B cell (primary cell): Measurements from ENCODE around the gene TNNI3. TPM values are rescaled to one million over a fixed set of nuclear protein-coding genes. Genes with fewer than 3 reads are reported as not detected.
"Not testable (repeated sequence)": the region's sequence is repeated elsewhere in the genome, so short reads cannot be mapped to it uniquely, and the experiment has no call there.

ENCODE experiments used
- ATAC-seq: fragments of 200-7000 bp; cut with Tn5 transposase; one replicate; pipeline ENCODE4 v1.10.0; 2021; ENCODE audit warnings: low read depth, mild to moderate bottlenecking, moderate number of reproducible peaks, moderate library complexity
- CTCF ChIA-PET: fragments of 350-600 bp; sonication (Branson Sonifier 250); formaldehyde crosslinking; loops from one replicate; lab custom pipeline; 2021; ENCODE audit warnings: antibody characterized with exemption, inconsistent platforms; lab: Charles Lee
- POLR2A ChIA-PET: fragments of 350-600 bp; sonication (Branson Sonifier 250); formaldehyde crosslinking; loops from one replicate; lab custom pipeline; 2021; ENCODE audit warnings: antibody characterized with exemption; lab: Charles Lee
- DNase-seq: peaks from one replicate; pipeline ENCODE4 v3.0.0; 2013
- H2AFZ ChIP-seq: 2 replicates; pipeline ENCODE4 v1.6.1; 2012; ENCODE audit warnings: mild to moderate bottlenecking, low read depth, low read length; ENCODE audit not compliant: insufficient read depth, poor library complexity, severe bottlenecking
- H3K27ac ChIP-seq, 2 donors: 1 replicate in 1 of 2; 2 replicates in 1 of 2; pipeline ENCODE4 v1.5.1; 2012 to 2013; ENCODE audit warnings: low read length in 2 of 2, mild to moderate bottlenecking in 2 of 2, moderate library complexity in 1 of 2
- H3K27me3 ChIP-seq, 4 experiments: fragments of 200-600 bp in 1 of 4; sonication (generic) in 1 of 4; replicated peaks in 1 of 4; 1 replicate in 2 of 4; 2 replicates in 2 of 4; pipeline versions ENCODE4 v1.6.1 to v1.7.0; 2013 to 2016; ENCODE audit warnings: low read length in 3 of 4, mild to moderate bottlenecking in 2 of 4, mixed read lengths in 1 of 4, moderate library complexity in 1 of 4; ENCODE audit not compliant: insufficient read depth in 4 of 4, control insufficient read depth in 3 of 4; ENCODE audit errors: control extremely low read depth in 1 of 4
- H3K36me3 ChIP-seq, 2 experiments: replicated peaks in 1 of 2; 1 replicate in 1 of 2; 2 replicates in 1 of 2; pipeline versions ENCODE4 v1.6.1 to v1.7.1; 2013; ENCODE audit warnings: low read length in 1 of 2; ENCODE audit not compliant: insufficient read depth in 2 of 2, control insufficient read depth in 1 of 2; ENCODE audit errors: control extremely low read depth in 1 of 2, extremely low read depth in 1 of 2
- H3K4me1 ChIP-seq, 2 donors: fragments of 200-600 bp in 1 of 2; sonication (generic) in 1 of 2; 1 replicate in 1 of 2; 2 replicates in 1 of 2; pipeline versions ENCODE4 v1.5.1 to v1.6.1; 2013 to 2017; ENCODE audit warnings: low read length in 2 of 2; ENCODE audit not compliant: control insufficient read depth in 2 of 2, insufficient read depth in 2 of 2
- H3K4me2 ChIP-seq: replicated peaks from 2 replicates; pipeline ENCODE3; 2012; ENCODE audit warnings: mild to moderate bottlenecking, low read depth, low read length; ENCODE audit not compliant: poor library complexity, severe bottlenecking
- H3K4me3 ChIP-seq, 5 experiments: fragments of 200-600 bp in 1 of 5; sonication (generic) in 1 of 5; 1 replicate in 3 of 5; 2 replicates in 2 of 5; pipeline versions ENCODE4 v1.5.1 to v1.7.0; 2011 to 2016; ENCODE audit warnings: low read length in 4 of 5, mild to moderate bottlenecking in 4 of 5, low read depth in 2 of 5, control low read depth in 1 of 5, moderate library complexity in 1 of 5; ENCODE audit not compliant: insufficient read depth in 1 of 5; ENCODE audit errors: control extremely low read depth in 1 of 5, extremely low read depth in 1 of 5
- H3K79me2 ChIP-seq: fragments of 200-600 bp; sonication (generic); one replicate; pipeline ENCODE4 v1.6.0; 2016; ENCODE audit warnings: low read length; ENCODE audit not compliant: control insufficient read depth, insufficient read depth
- H3K9ac ChIP-seq: fragments of 200-600 bp; sonication (generic); 2 replicates; pipeline ENCODE4 v1.6.1; 2017; ENCODE audit warnings: mild to moderate bottlenecking, low read length, moderate library complexity
- H3K9me3 ChIP-seq, 3 donors: one replicate each; pipeline versions ENCODE4 v1.6.1 to v1.7.1; 2013; ENCODE audit warnings: low read length in 2 of 3; ENCODE audit not compliant: control insufficient read depth in 2 of 3, insufficient read depth in 1 of 3; ENCODE audit errors: control extremely low read depth in 1 of 3
- H4K20me1 ChIP-seq: 2 replicates; pipeline ENCODE4 v1.6.0; 2012; ENCODE audit warnings: mild to moderate bottlenecking, low read length; ENCODE audit not compliant: insufficient read depth, control insufficient read depth, poor library complexity, severe bottlenecking
- H3K27ac Mint-ChIP-seq: one replicate; pipeline ENCODE4 v1.8.0; 2021; ENCODE audit warnings: mixed read lengths
- H3K27me3 Mint-ChIP-seq: one replicate; pipeline ENCODE4 v1.8.0; 2021; ENCODE audit warnings: mixed read lengths
- H3K4me1 Mint-ChIP-seq: one replicate; pipeline ENCODE4 v1.8.0; 2021; ENCODE audit warnings: mixed read lengths
- H3K4me3 Mint-ChIP-seq: one replicate; pipeline ENCODE4 v1.8.0; 2021; ENCODE audit warnings: mixed read lengths
- H3K9me3 Mint-ChIP-seq: one replicate; pipeline ENCODE4 v1.8.0; 2022; ENCODE audit warnings: mixed read lengths; ENCODE audit not compliant: insufficient read depth
- CTCF ChIP-seq: fragments of 200-600 bp; IDR thresholded peaks from one replicate; pipeline ENCODE4 v1.8.0; 2022; ENCODE audit warnings: antibody characterized with exemption, mild to moderate bottlenecking
- EZH2 ChIP-seq: IDR thresholded peaks from 2 replicates; pipeline ENCODE4 v1.6.1; 2012; ENCODE audit warnings: borderline replicate concordance, low read depth, mild to moderate bottlenecking, moderate library complexity, low read length; ENCODE audit not compliant: insufficient read depth, poor library complexity, severe bottlenecking
- WGBS: methylation state at CpG from one replicate; pipeline ENCODE4 v1.1.5; 2013; ENCODE audit warnings: missing lambda C conversion rate; ENCODE audit not compliant: insufficient coverage; 5-methylcytosine and 5-hydroxymethylcytosine counted together
- intact Hi-C: fragments of 100-400 bp; cut with micrococcal nuclease; formaldehyde crosslinking; loops from one replicate; pipeline ENCODE4 v1.10.0; 2022
- polyA plus RNA-seq: library from polyadenylated mRNA; depleted of rRNA; stranded (reverse); fragments of >200 nt; gene quantifications from 2 replicates; pipeline ENCODE4 v1.2.3, GENCODE V29; 2012
- total RNA-seq, 2 donors: library from RNA; stranded (reverse); fragments of 120-200 nt in 1 of 2; gene quantifications; 1 replicate in 1 of 2; 2 replicates in 1 of 2; pipeline versions ENCODE4 v1.2.3 to v1.2.4, GENCODE V29; 2013 to 2022

Gene TNNI3
- total and polyA plus RNA-seq, 2 donors (not counting 1 experiment from before 2014, with no cell fraction given) = not detected

GRCh38 chr19:55172741-55173140 lies 15.2 kb upstream of the TNNI3 start:
- peaks cover 71% of the 10 kb centered on the region for H3K27me3 Mint-ChIP-seq
- DNase-seq = no peak
- peaks cover 0 to 38% (median 14%) of the 10 kb centered on the region in 3 donors for H3K9me3 ChIP-seq
- H3K9ac ChIP-seq = no peak overlapping the region
- H3K4me2 ChIP-seq = peak overlapping the region; percentile 85
- H3K27me3 ChIP-seq = peaks cover 0 to 85% (median 46%) of the 10 kb centered on the region in 4 experiments
- H2AFZ ChIP-seq = no peak overlapping the region
- ATAC-seq = no peak
- ChIA-PET POLR2A (no interaction called here), CTCF (no interaction called here)
- no peak overlapping the region for H3K27ac ChIP-seq
- H3K4me1 Mint-ChIP-seq = peaks cover 18% of the 10 kb centered on the region
- intact Hi-C loops = no loop called here
- H3K79me2 ChIP-seq = no peaks in the 10 kb centered on the region
- peak overlapping the region; percentile 59 for H3K4me3 Mint-ChIP-seq
- no peaks in the 10 kb centered on the region for H4K20me1 ChIP-seq
- WGBS = 13% methylated on average over 1 of the region's 12 CpGs
- no peaks in the 10 kb centered on the region for H3K36me3 ChIP-seq
- H3K9me3 Mint-ChIP-seq = no peaks in the 10 kb centered on the region
- TF ChIP-seq CTCF (no peak), EZH2 (no peak)
- H3K4me1 ChIP-seq = peaks cover 18 to 31% of the 10 kb centered on the region in 2 donors
- no peak overlapping the region for H3K4me3 ChIP-seq
- H3K27ac Mint-ChIP-seq = no peak overlapping the region

GRCh38 chr19:55172318-55172717 lies 14.8 kb upstream of the TNNI3 start:
- H3K36me3 ChIP-seq, H4K20me1 ChIP-seq, H3K9ac ChIP-seq, intact Hi-C loops, H3K27ac Mint-ChIP-seq, POLR2A ChIA-PET, DNase-seq, H3K4me2 ChIP-seq, ATAC-seq, H3K4me3 ChIP-seq, H3K79me2 ChIP-seq, H3K27ac ChIP-seq, H3K9me3 Mint-ChIP-seq, CTCF ChIA-PET, H2AFZ ChIP-seq: not testable (repeated sequence)
- H3K9me3 ChIP-seq = peaks cover 0 to 42% (median 14%) of the 10 kb centered on the region in 3 donors
- peak overlapping the region; percentile 59 for H3K4me3 Mint-ChIP-seq
- H3K4me1 ChIP-seq = peaks cover 18 to 35% of the 10 kb centered on the region in 2 donors
- peaks cover 0 to 85% (median 48%) of the 10 kb centered on the region in 4 experiments for H3K27me3 ChIP-seq
- peaks cover 16% of the 10 kb centered on the region for H3K4me1 Mint-ChIP-seq
- WGBS = 80% methylated on average over 4 of the region's 9 CpGs
- H3K27me3 Mint-ChIP-seq = peaks cover 73% of the 10 kb centered on the region
